Karpas-422 (cell line): ENCODE measurements around the gene SIGLEC6. TPM values are rescaled to one million over a fixed set of nuclear protein-coding genes. Genes with fewer than 3 reads are reported as not detected.

Source experiments
- DNase-seq: peaks from one replicate; pipeline ENCODE4 v3.0.0-alpha.2; 2015
- H2AFZ ChIP-seq: fragments of 200-600 bp; sonication (generic); 2 replicates; pipeline ENCODE4 v1.6.1; 2014; ENCODE audit warnings: antibody characterized with exemption, low read length, mixed read lengths
- H3K27ac ChIP-seq: fragments of 200-600 bp; sonication (generic); 2 replicates; pipeline ENCODE4 v1.5.1; 2014; ENCODE audit warnings: mild to moderate bottlenecking, low read length, moderate library complexity
- H3K27me3 ChIP-seq: fragments of 200-600 bp; sonication (generic); 2 replicates; pipeline ENCODE4 v1.6.1; 2014; ENCODE audit warnings: low read length, mixed read lengths
- H3K36me3 ChIP-seq: fragments of 200-600 bp; sonication (generic); 2 replicates; pipeline ENCODE4 v1.6.1; 2014; ENCODE audit warnings: low read length, mixed read lengths; ENCODE audit not compliant: insufficient read depth
- H3K4me1 ChIP-seq: fragments of 200-600 bp; sonication (generic); 2 replicates; pipeline ENCODE4 v1.6.1; 2014; ENCODE audit warnings: mild to moderate bottlenecking, low read length, mixed read lengths
- H3K4me2 ChIP-seq: fragments of 200-600 bp; sonication (generic); 2 replicates; pipeline ENCODE4 v1.6.1; 2014; ENCODE audit warnings: low read length, low read depth, mild to moderate bottlenecking; ENCODE audit not compliant: poor library complexity, severe bottlenecking
- H3K4me3 ChIP-seq: fragments of 200-600 bp; sonication (generic); 2 replicates; pipeline ENCODE4 v1.5.1; 2014; ENCODE audit warnings: mild to moderate bottlenecking, antibody characterized with exemption, low read length, mixed read lengths
- H3K79me2 ChIP-seq: fragments of 200-600 bp; sonication (generic); 2 replicates; pipeline ENCODE4 v1.6.1; 2014; ENCODE audit warnings: mild to moderate bottlenecking, low read length, mixed read lengths
- H3K9ac ChIP-seq: fragments of 200-600 bp; sonication (generic); 2 replicates; pipeline ENCODE4 v1.6.0; 2014; ENCODE audit warnings: low read length
- H3K9me2 ChIP-seq: fragments of 200-600 bp; sonication (generic), shearing (Covaris generic); replicated peaks from 2 replicates; pipeline ENCODE4 v1.6.0; 2014; ENCODE audit warnings: mild to moderate bottlenecking, low read length, moderate library complexity; ENCODE audit not compliant: insufficient read depth
- H3K9me3 ChIP-seq: fragments of 300-700, 200-600 bp; sonication (generic); 2 replicates; pipeline ENCODE4 v1.6.1; 2014; ENCODE audit warnings: low read length, mixed read lengths
- H4K20me1 ChIP-seq: fragments of 200-600 bp; sonication (generic); 2 replicates; pipeline ENCODE4 v1.6.1; 2014; ENCODE audit warnings: mild to moderate bottlenecking, antibody characterized with exemption, low read length, low read depth; ENCODE audit not compliant: insufficient read depth
- small RNA-seq: library from RNA; depleted of rRNA; stranded (forward); fragments of <200 nt; gene quantifications from one replicate; pipeline ENCODE3, GENCODE V24; 2014
- total RNA-seq: library from RNA; depleted of rRNA; stranded (reverse); fragments of >200 nt; shearing (Covaris generic); gene quantifications from 2 replicates; pipeline ENCODE4 v1.2.3, GENCODE V29; 2014; ENCODE audit warnings: low replicate concordance; rRNA removed

The SIGLEC6 gene
- total RNA-seq, 1 experiment from 2014 or later, result not detected

- Histone ChIP-seq H3K27ac (no peak overlapping the region), H3K9ac (no peak overlapping the region), H3K9me3 (0 out of 2 replicates have a peak, but pooled peaks cover 2% of the 10 kb centered on the region), H3K4me3 (no peak overlapping the region), H4K20me1 (no peaks in the 10 kb centered on the region), H3K79me2 (no peaks in the 10 kb centered on the region), H3K4me2 (no peak overlapping the region), H3K9me2 (no peaks in the 10 kb centered on the region), H2AFZ (no peak overlapping the region), H3K36me3 (no peaks in the 10 kb centered on the region), H3K4me1 (no peaks in the 10 kb centered on the region), H3K27me3 (no peaks in the 10 kb centered on the region)
- DNase-seq, result no peak
These were observed 59.9 kb downstream of the SIGLEC6 start for GRCh38 chr19:51471527-51471926.

DNA sequence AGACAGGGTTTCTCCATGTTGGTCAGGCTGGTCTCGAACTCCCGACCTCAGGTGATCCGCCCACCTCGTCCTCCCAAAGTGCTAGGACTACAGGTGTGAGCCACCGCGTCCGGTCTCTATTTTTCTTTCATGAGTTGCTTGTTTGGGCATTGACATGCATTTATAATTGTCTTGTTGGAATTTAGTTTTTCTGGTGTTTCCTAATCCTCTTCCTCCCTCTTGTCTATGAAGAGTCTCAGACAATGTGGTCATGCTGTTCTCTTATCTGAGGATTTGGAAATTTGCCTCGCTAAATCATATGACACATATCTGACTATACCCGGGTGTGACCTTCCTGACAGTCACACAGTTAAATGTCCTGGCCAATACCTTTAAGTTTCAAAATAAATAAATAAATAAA, 60.5 kb downstream of the SIGLEC6 start:
- no peaks in the 10 kb centered on the region for H3K79me2 ChIP-seq
- H3K27ac ChIP-seq, result no peak overlapping the region
- H3K27me3 ChIP-seq, result no peaks in the 10 kb centered on the region
- H3K9ac ChIP-seq, result no peak overlapping the region
- H3K36me3 ChIP-seq, result no peaks in the 10 kb centered on the region
- H3K4me2 ChIP-seq, result no peak overlapping the region
- H3K4me1 ChIP-seq, result no peaks in the 10 kb centered on the region
- no peak overlapping the region for H3K4me3 ChIP-seq
- H3K9me2 ChIP-seq, result no peaks in the 10 kb centered on the region
- H4K20me1 ChIP-seq, result no peaks in the 10 kb centered on the region
- H3K9me3 ChIP-seq, result no peaks in the 10 kb centered on the region
- no peak overlapping the region for H2AFZ ChIP-seq
- no peak for DNase-seq

GRCh38 chr19:51469629-51470028, 61.8 kb downstream of the SIGLEC6 start:
- no peak overlapping the region for H3K4me2 ChIP-seq
- no peaks in the 10 kb centered on the region for H3K4me1 ChIP-seq
- no peaks in the 10 kb centered on the region for H4K20me1 ChIP-seq
- H3K27ac ChIP-seq, result no peak overlapping the region
- H3K79me2 ChIP-seq, result no peaks in the 10 kb centered on the region
- no peaks in the 10 kb centered on the region for H3K27me3 ChIP-seq
- H3K9ac ChIP-seq, result no peak overlapping the region
- H3K9me2 ChIP-seq, result no peaks in the 10 kb centered on the region
- no peak overlapping the region for H2AFZ ChIP-seq
- no peaks in the 10 kb centered on the region for H3K9me3 ChIP-seq
- no peak overlapping the region for H3K4me3 ChIP-seq
- DNase-seq, result no peak
- no peaks in the 10 kb centered on the region for H3K36me3 ChIP-seq

DNA sequence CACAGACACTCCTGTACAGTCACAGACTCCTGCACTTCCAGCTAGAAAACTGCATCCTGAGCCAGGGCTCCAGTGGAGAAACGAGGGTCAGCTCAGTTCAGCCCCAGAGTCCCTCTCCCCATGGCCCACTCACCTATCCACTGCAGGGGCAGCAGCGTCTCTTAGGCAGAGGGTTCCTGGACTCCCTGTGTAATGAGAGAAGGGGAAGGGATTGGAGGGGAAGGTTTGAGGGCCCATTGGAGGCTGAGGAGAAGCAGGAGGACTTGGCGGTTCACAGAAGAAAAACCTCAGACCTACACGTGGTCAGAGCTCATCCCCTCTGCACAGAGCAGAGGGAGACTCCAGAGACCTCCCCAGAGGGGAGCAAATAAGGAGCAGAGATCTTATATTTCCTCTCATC, 62.3 kb downstream of the SIGLEC6 start:
- Histone ChIP-seq H3K9me2 (no peaks in the 10 kb centered on the region), H2AFZ (no peak overlapping the region), H3K4me1 (no peaks in the 10 kb centered on the region), H3K9ac (no peak overlapping the region), H3K27ac (no peak overlapping the region), H3K4me3 (no peak overlapping the region), H3K4me2 (no peak overlapping the region), H3K27me3 (no peaks in the 10 kb centered on the region), H3K79me2 (no peaks in the 10 kb centered on the region), H4K20me1 (no peaks in the 10 kb centered on the region), H3K36me3 (no peaks in the 10 kb centered on the region), H3K9me3 (no peaks in the 10 kb centered on the region)
- no peak for DNase-seq

GRCh38 chr19:51468545-51468920, 62.9 kb downstream of the SIGLEC6 start:
- Histone ChIP-seq H3K4me3 (no peak overlapping the region), H2AFZ (no peak overlapping the region), H3K27me3 (no peaks in the 10 kb centered on the region), H3K79me2 (no peaks in the 10 kb centered on the region), H3K9me3 (no peaks in the 10 kb centered on the region), H3K27ac (no peak overlapping the region), H3K36me3 (no peaks in the 10 kb centered on the region), H3K4me2 (no peak overlapping the region), H3K9ac (no peak overlapping the region), H4K20me1 (no peaks in the 10 kb centered on the region), H3K9me2 (no peaks in the 10 kb centered on the region), H3K4me1 (no peaks in the 10 kb centered on the region)
- DNase-seq, result no peak

GRCh38 chr19:51467864-51468544, 63.5 kb downstream of the SIGLEC6 start:
- no peak for DNase-seq
- no peaks in the 10 kb centered on the region for H4K20me1 ChIP-seq
- H3K79me2 ChIP-seq, result no peaks in the 10 kb centered on the region
- no peaks in the 10 kb centered on the region for H3K36me3 ChIP-seq
- no peak overlapping the region for H2AFZ ChIP-seq
- H3K9me3 ChIP-seq, result no peaks in the 10 kb centered on the region
- no peaks in the 10 kb centered on the region for H3K27me3 ChIP-seq
- no peak overlapping the region for H3K27ac ChIP-seq
- H3K9ac ChIP-seq, result no peak overlapping the region
- no peak overlapping the region for H3K4me2 ChIP-seq
- H3K4me3 ChIP-seq, result no peak overlapping the region
- H3K4me1 ChIP-seq, result no peaks in the 10 kb centered on the region
- H3K9me2 ChIP-seq, result no peaks in the 10 kb centered on the region

Small RNAs within 50 kb of the gene (small RNA-seq; reads per million reads assigned to genes)
- gene AC020914.3, result not detected

Other genes with a start within 250 kb of the SIGLEC6 start
- not detected in 2 replicates for gene IGLON5, start 220.0 kb downstream of the SIGLEC6 start, total RNA-seq
- 5.7 and 6.6 TPM in 2 replicates for gene VSIG10L, start 189.5 kb downstream of the SIGLEC6 start, total RNA-seq
- gene ETFB, start 165.3 kb downstream of the SIGLEC6 start, total RNA-seq, result 112 and 231 TPM in 2 replicates
- 2.3 TPM in 1 of 2 replicates, not detected in the other for gene CLDND2, start 162.7 kb downstream of the SIGLEC6 start, total RNA-seq
- gene NKG7, start 159.0 kb downstream of the SIGLEC6 start, total RNA-seq, result not detected in 2 replicates
- not detected in 2 replicates for gene LIM2, start 143.7 kb downstream of the SIGLEC6 start, total RNA-seq
- gene C19orf84, start 141.1 kb downstream of the SIGLEC6 start, total RNA-seq, result not detected in 2 replicates
- gene SIGLEC10, start 114.0 kb downstream of the SIGLEC6 start, total RNA-seq, result 500 and 730 TPM in 2 replicates
- not detected in 2 replicates for gene SIGLEC8, start 73.2 kb downstream of the SIGLEC6 start, total RNA-seq
- not detected in 2 replicates for gene CEACAM18, start 53.1 kb downstream of the SIGLEC6 start, total RNA-seq
- gene SIGLEC12, start 29.9 kb downstream of the SIGLEC6 start, total RNA-seq, result not detected in 2 replicates
- 8.9 and 17.6 TPM in 2 replicates for gene ZNF175, start 39.6 kb upstream of the SIGLEC6 start, total RNA-seq
- not detected in 2 replicates for gene SIGLEC5, start 98.7 kb upstream of the SIGLEC6 start, total RNA-seq
- gene SIGLEC14, start 115.2 kb upstream of the SIGLEC6 start, total RNA-seq, result 1.0 TPM in 1 of 2 replicates, not detected in the other
- 20.7 and 49.8 TPM in 2 replicates for gene SPACA6, start 161.7 kb upstream of the SIGLEC6 start, total RNA-seq
- not detected in 2 replicates for gene HAS1, start 192.3 kb upstream of the SIGLEC6 start, total RNA-seq
- 5.8 and 14.8 TPM in 2 replicates for gene FPR1, start 220.2 kb upstream of the SIGLEC6 start, total RNA-seq
- gene FPR2, start 229.5 kb upstream of the SIGLEC6 start, total RNA-seq, result 0.58 and 7.9 TPM in 2 replicates